GM12801 (cell line): ENCODE data around the gene PACS1.

ENCODE experiments used
- TF ChIP-seq, protein P1 (sequence below): IDR thresholded peaks from one replicate; pipeline ENCODE4 v1.5.1; 2011; ENCODE audit warnings: control low read depth; ENCODE audit not compliant: insufficient read length; ENCODE audit errors: extremely low read depth

The PACS1 gene

DNA sequence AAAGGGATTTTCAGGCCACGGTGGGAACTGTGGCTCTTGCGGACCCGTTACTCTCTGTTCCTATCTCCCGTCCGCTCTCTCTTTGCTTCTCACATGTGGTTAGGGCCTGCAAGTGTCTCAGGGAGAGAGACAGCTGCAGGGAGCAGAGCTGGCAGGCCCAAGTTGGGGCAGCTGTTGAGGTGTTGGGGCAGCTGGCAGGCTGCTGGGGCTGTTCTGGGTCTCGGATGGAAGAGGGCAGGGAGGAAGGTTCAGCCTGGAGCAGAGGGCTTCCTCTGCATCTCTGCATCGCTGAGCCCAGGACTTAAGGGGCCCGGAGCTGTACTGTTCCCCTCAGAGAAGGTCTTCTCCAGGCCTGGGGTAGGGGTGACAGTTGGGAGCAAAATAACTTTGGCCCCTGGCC is 205.3 kb downstream of the PACS1 start:
- TF ChIP-seq, protein P1, sequence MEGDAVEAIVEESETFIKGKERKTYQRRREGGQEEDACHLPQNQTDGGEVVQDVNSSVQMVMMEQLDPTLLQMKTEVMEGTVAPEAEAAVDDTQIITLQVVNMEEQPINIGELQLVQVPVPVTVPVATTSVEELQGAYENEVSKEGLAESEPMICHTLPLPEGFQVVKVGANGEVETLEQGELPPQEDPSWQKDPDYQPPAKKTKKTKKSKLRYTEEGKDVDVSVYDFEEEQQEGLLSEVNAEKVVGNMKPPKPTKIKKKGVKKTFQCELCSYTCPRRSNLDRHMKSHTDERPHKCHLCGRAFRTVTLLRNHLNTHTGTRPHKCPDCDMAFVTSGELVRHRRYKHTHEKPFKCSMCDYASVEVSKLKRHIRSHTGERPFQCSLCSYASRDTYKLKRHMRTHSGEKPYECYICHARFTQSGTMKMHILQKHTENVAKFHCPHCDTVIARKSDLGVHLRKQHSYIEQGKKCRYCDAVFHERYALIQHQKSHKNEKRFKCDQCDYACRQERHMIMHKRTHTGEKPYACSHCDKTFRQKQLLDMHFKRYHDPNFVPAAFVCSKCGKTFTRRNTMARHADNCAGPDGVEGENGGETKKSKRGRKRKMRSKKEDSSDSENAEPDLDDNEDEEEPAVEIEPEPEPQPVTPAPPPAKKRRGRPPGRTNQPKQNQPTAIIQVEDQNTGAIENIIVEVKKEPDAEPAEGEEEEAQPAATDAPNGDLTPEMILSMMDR, result no peak

DNA sequence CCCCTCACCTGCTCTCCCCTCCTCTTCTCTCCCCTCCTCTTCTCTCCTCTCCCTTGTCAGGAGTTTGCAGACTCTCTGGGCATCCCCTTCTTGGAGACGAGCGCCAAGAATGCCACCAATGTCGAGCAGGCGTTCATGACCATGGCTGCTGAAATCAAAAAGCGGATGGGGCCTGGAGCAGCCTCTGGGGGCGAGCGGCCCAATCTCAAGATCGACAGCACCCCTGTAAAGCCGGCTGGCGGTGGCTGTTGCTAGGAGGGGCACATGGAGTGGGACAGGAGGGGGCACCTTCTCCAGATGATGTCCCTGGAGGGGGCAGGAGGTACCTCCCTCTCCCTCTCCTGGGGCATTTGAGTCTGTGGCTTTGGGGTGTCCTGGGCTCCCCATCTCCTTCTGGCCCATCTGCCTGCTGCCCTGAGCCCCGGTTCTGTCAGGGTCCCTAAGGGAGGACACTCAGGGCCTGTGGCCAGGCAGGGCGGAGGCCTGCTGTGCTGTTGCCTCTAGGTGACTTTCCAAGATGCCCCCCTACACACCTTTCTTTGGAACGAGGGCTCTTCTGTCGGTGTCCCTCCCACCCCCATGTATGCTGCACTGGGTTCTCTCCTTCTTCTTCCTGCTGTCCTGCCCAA is 206.0 kb downstream of the PACS1 start:
- TF ChIP-seq, protein P1, result no peak

DNA sequence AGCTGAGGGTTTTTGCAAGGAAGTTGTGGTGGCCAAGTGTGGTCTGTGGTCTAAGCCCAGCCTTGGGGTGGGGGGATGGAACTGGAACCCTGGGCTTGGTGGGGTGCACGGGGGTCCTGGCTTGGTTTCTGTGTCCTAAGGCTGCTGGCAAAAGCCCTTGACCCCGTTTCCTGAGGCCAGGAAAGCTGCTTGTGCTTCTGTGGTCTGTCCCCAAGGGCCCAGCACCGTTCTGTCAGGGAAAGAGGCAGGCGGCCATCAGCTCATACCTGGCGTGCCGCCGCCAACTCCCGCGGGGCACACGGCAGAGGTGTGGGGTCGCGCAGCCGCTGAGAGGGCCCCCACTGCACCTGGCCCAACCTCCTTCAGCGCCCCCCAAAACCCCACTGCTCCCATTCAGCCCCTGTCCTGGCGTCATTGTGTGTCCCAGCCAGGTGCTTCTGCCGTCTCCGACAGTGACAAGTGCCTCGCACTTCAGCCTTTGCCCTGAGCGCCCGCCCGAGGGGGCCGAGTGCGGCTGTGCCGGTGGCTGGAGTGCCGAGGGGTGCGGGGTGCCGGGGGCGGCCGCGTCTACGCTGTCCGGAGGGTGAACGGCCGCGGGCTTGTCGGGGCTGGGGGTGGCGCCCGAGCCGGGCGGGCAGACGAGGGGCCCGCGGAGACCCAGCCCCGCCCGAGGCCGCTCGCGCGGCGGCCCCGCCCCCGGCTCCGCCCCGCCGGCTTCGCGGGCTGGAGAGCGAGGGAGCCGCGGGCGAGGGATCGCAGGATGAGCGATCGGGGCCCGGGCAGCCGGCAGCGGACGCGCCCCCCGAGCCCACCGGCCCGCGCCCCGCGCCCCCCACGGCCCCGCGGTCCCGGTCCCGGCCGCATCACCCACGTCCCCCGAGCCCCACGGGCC is 207.6 kb downstream of the PACS1 start, which contains the start of gene CNIH2:
TSS of gene CNIH2 (plus strand) at position 705 of the 892 bp plus-strand sequence. CDS start 282 bp downstream, outside the sequence.
- TF ChIP-seq, protein P1, result no peak

DNA sequence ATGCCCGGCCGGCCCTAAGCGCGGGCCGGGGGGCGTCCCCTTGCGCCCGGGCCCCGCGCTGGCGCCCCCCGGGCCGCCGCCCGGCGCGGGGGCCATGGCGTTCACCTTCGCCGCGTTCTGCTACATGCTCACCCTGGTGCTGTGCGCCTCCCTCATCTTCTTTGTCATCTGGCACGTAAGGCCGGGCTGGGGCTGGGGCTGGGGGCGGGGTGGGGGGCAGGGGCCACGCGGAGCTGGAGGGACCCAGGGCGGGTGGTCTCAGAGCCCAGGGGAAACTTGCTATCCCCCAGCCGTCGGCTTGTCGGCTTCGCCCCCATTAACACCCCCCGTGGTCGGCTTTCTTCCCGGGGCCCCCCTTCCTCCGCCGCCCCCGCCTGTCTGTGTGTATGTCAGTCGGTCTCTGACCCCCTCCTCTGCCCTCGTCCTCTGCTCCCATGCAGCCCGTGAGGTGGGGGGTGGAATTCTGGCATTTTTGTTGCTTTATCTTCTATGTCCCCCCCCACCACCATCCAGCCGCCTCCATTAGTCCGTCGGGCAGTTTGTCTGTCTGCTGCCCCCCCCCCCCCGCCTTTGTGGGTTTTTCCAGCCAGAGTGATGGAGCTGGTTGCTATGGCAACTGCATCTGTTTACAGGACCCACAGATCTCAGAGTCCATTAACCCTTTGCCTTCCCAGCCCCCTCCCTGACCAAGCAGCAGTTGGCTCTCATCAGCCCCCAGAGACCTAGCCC is 208.5 kb downstream of the PACS1 start:
- TF ChIP-seq, protein P1, result no peak

DNA sequence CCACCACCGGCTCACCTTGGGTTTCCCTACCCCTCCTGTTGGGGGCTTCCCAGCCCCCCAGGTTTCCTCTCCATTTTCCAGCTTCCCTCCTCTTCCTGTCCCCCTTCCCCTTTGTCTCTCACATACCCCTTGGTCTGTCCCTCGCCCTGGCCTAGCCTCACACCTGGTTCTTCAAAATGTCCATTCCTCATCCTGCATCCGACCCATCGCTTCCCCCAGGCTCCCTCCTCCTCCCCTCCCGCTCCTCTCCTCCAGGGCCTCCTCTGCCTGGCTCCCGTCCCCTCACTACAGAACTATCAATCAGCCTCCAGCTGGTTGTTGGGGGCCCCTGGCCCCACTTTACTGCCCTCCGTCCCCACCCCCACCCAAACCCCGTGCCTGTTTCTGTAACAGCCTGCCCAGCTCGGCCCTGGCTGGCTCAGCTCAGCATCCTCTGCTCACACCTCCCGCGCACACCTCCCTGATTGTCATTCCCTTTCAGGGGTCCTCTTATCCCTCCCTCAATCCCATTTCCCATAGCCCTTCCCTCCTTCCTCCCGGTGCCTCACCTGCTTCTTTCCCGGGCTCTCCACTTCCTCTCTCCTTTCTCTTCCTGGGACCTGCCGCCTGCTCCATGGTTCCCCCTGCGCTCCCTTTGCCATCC is 209.1 kb downstream of the PACS1 start:
- TF ChIP-seq, protein P1, result no peak

DNA sequence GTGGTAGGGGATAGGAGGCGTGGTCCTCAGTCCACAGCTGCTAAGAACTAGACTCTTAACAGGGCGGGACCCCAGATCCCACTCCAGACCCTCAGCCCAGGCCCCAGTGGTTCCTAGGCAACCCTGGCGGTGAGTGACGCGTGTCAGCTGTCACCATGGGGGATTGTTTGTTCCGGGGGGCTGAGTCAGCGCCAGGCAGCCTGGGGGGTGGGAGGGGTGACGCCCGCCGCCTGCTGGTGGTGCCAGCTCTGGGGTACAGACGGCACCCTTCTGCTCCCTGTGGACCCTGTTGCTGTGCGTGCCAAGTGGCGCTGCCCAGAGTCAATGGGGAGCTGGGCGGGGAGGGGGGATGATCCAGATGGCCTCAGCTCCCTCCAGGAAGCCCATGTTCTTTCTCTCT is 210.4 kb downstream of the PACS1 start:
- TF ChIP-seq, protein P1, result no peak
